ENCODE results near the gene BATF. TPM values are rescaled to one million over a fixed set of nuclear protein-coding genes. Genes with fewer than 3 reads are reported as not detected.

The BATF gene
- total RNA-seq, 3 donors from 2014 or later: 1.7 to 3.0 (median 2.3) TPM

DNA sequence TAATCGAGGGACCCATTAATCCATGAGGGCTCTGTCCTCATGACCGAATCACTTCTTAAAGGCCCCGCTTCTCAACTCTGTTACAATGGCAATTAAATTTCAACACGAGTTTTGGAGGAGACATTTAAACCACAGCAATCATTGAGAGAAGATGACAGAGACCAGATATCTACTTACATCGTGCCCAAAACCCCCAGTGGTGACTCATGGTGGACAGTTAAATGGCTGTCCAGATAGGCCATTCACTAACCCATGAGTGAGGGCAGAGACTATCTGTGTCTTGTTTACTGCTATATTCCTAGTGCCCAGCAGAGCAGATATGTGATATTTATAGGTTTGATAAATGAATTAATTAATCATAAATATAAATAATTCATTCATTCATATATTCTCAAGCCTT lies 36.2 kb downstream of the BATF start:
- DNase-seq: no peak
- H3K4me1 ChIP-seq (ENCODE audit: low read depth): no peaks in the 10 kb centered on the region
- H3K36me3 ChIP-seq (ENCODE audit: low read depth): no peaks in the 10 kb centered on the region
- H3K9me3 ChIP-seq: peaks cover 3% of the 10 kb centered on the region
- no peak for ATAC-seq
- TF ChIP-seq CTCF (IDR thresholded peaks at IDR 0.05): no peak
- H3K4me3 ChIP-seq: no peak overlapping the region
- intact Hi-C loops (cut with DNase I, micrococcal nuclease): no loop called here

DNA sequence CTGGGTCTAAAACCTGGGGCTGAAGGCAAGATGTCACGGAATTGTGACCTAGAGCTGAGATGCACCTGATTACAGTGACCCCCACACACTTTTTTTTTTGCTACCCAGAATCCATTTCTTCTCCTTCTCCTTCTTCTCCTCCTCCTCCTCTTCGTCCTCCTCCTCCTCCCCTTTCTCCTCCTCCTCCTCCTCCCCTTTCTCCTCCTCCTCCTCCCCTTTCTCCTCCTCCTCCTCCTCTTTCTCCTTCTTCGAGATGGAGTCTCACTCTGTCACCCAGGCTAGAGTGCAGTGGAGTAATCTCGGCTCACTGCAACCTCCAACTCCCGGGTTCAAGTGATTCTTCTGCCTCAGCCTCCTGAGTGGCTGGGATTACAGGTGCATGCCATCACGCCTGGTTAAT lies 36.8 kb downstream of the BATF start:
- intact Hi-C loops (cut with DNase I, micrococcal nuclease): no loop called here
- ATAC-seq (no peak), DNase-seq (no peak)
- Histone ChIP-seq H3K4me3 (no peak overlapping the region), H3K9me3 (peaks cover 3% of the 10 kb centered on the region), H3K36me3 (ENCODE audit: low read depth) (no peaks in the 10 kb centered on the region), H3K4me1 (ENCODE audit: low read depth) (no peaks in the 10 kb centered on the region)
- no peak for TF ChIP-seq CTCF (IDR thresholded peaks at IDR 0.05)

GRCh38 chr14:75559451-75560222 lies 37.4 kb downstream of the BATF start:
- H3K4me1 ChIP-seq (ENCODE audit: low read depth): no peaks in the 10 kb centered on the region
- no peak for DNase-seq
- H3K36me3 ChIP-seq (ENCODE audit: low read depth): no peaks in the 10 kb centered on the region
- no peak for TF ChIP-seq CTCF (IDR thresholded peaks at IDR 0.05)
- peaks cover 3% of the 10 kb centered on the region for H3K9me3 ChIP-seq
- no peak for ATAC-seq
- no peak overlapping the region for H3K4me3 ChIP-seq
- intact Hi-C loops (cut with DNase I, micrococcal nuclease): no loop called here

DNA sequence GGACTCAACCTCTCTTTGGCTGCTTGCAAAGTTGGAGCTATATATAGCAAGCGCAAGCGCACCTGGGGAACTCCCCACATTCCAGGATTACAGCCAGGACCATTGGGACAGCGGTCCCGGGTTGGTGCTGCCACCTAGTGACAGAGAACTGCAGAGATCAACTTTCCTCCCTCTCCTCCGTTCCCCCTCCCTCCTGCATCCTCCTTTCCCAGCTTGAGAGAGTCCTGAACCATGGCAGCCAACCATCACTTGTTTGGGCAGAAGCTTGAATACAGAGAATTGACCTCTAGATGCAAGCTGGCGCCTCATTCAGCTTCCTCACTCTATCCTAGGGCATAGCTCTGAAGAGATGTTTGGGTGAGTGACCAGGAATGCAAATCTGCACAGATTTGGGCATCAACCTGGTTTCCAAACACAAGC lies 38.8 kb downstream of the BATF start:
- intact Hi-C loops (cut with DNase I, micrococcal nuclease): no loop called here
- peak; percentile 64 for TF ChIP-seq CTCF (IDR thresholded peaks at IDR 0.05)
- Histone ChIP-seq H3K4me1 (ENCODE audit: low read depth) (no peaks in the 10 kb centered on the region), H3K4me3 (no peak overlapping the region), H3K9me3 (peaks cover 3% of the 10 kb centered on the region), H3K36me3 (ENCODE audit: low read depth) (no peaks in the 10 kb centered on the region)
- peak; percentile 97 for ATAC-seq
- DNase-seq: peak; percentile 70 to 87 (median 81)

DNA sequence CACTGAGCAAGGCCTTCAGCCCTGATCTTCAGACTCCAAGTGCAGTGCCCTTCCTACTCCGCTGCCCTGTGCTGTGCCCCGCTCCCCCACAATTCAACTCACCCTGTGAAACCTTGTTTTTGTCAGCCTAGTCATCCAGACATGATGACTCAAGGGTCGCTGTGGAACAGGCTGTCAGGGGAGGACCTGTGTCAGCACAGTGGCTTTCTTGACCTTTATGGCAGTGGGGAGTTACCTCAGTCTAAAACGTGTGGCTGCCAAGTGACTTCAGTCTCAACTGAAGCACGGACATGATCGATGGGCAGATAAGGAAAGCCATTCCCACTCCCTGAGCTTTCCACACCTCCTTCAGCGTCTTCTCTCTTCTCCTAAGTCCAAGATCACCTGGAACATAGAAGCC lies 39.8 kb downstream of the BATF start:
- Histone ChIP-seq H3K4me3 (no peak overlapping the region), H3K9me3 (peaks cover 2% of the 10 kb centered on the region), H3K4me1 (ENCODE audit: low read depth) (no peaks in the 10 kb centered on the region), H3K36me3 (ENCODE audit: low read depth) (no peaks in the 10 kb centered on the region)
- TF ChIP-seq CTCF (IDR thresholded peaks at IDR 0.05): no peak
- ATAC-seq (no peak), DNase-seq (no peak)
- intact Hi-C loops (cut with DNase I, micrococcal nuclease): no loop called here
